Measurements from ENCODE around the gene GSTT4. TPM values are rescaled to one million over a fixed set of nuclear protein-coding genes. Genes with fewer than 3 reads are reported as not detected.

Gene GSTT4
- total and polyA plus RNA-seq, 9 of the 15 experiments (the other 6 are each of a cell fraction or from before 2014, with no cell fraction given) = not detected

- WGBS (ENCODE audit: insufficient coverage, low coverage, missing lambda C conversion rate) = 19% methylated on average over 3 of the region's 3 CpGs
- Histone ChIP-seq H3K36me3 (ENCODE audit: control insufficient read depth, insufficient read depth, low read length) (no peaks in the 10 kb centered on the region), H3K27me3 (ENCODE audit: control insufficient read depth in 2 of 2, insufficient read depth in 2 of 2, low read length in 2 of 2) (no peaks in the 10 kb centered on the region), H3K79me2 (ENCODE audit: control insufficient read depth, insufficient read depth, low read length) (no peaks in the 10 kb centered on the region), H3K4me3 (no peak overlapping the region), H3K4me1 (replicated peaks in 1 of 2; ENCODE audit: control insufficient read depth in 2 of 2, insufficient read depth in 2 of 2, low read length in 2 of 2) (no peaks in the 10 kb centered on the region; a peak in 2 of 5 replicates), H3K9ac (ENCODE audit: insufficient read depth in 1 of 2, low read depth in 2 of 2, low read length in 2 of 2) (no peak overlapping the region), H2AFZ (ENCODE audit: low read depth, low read length) (no peak overlapping the region), H4K20me1 (replicated peaks; ENCODE audit: control insufficient read depth, insufficient read depth, low read length) (no peaks in the 10 kb centered on the region), H3K9me3 (replicated peaks; ENCODE audit: control insufficient read depth, insufficient read depth, low read depth, low read length) (no peaks in the 10 kb centered on the region), H3K4me2 (ENCODE audit: insufficient read depth, low read length) (no peak overlapping the region), H3K27ac (ENCODE audit: extremely low read depth, low read depth, low read length) (no peak overlapping the region), H3K9me1 (ENCODE audit: control insufficient read depth, insufficient read depth, low read length) (no peaks in the 10 kb centered on the region)
- ChIA-PET POLR2A (no interaction called here), CTCF (ENCODE audit: low intra/inter-chr PET ratio) (no interaction called here)
- no peak for ATAC-seq
- no peak for FAIRE-seq
- DNase-seq (ENCODE audit: extremely low read depth in 1 of 4, low spot score in 3 of 4) = no peak
- in situ Hi-C loops (cut with MboI) (no loop called here), intact Hi-C loops (cut with micrococcal nuclease) (no loop called here)
- no TSS peak for BruUV-seq (replicated peaks)
- TF ChIP-seq GATAD2A (IDR thresholded peaks at IDR 0.05) = no peak
- no peak for TF ChIP-seq RCOR1 (IDR thresholded peaks at IDR 0.05; ENCODE audit: borderline replicate concordance in 1 of 2, low read depth in 2 of 2, low read length in 2 of 2)
- no peak for TF ChIP-seq NFIX (CRISPR knock-in tag; IDR thresholded peaks at IDR 0.05; ENCODE audit: low read depth)
- TF ChIP-seq ZNF766 (CRISPR knock-in tag; conservative IDR thresholded peaks at IDR 0.05) = no peak
- no peak for TF ChIP-seq E2F8 (IDR thresholded peaks at IDR 0.05; ENCODE audit: low read depth, partially characterized antibody)
- no peak for TF ChIP-seq ETS2 (tag; IDR thresholded peaks at IDR 0.05; ENCODE audit: borderline replicate concordance, poor library complexity, severe bottlenecking)
- no peak for TF ChIP-seq MIER1 (IDR thresholded peaks at IDR 0.05; ENCODE audit: low read depth)
- no peak for TF ChIP-seq ZNF586 (CRISPR knock-in tag; conservative IDR thresholded peaks at IDR 0.05)
- no peak for TF ChIP-seq CGGBP1 (CRISPR knock-in tag; IDR thresholded peaks at IDR 0.05)
- TF ChIP-seq SNRNP70 (optimal IDR thresholded peaks at IDR 0.05; ENCODE audit: low read depth, low read length) = no peak
- no peak for TF ChIP-seq ZZZ3 (IDR thresholded peaks at IDR 0.05)
- no peak for TF ChIP-seq ZFP91 (CRISPR knock-in tag; IDR thresholded peaks at IDR 0.05)
- TF ChIP-seq WHSC1 (IDR thresholded peaks at IDR 0.05; ENCODE audit: low read length) = no peak
- TF ChIP-seq, protein P1, sequence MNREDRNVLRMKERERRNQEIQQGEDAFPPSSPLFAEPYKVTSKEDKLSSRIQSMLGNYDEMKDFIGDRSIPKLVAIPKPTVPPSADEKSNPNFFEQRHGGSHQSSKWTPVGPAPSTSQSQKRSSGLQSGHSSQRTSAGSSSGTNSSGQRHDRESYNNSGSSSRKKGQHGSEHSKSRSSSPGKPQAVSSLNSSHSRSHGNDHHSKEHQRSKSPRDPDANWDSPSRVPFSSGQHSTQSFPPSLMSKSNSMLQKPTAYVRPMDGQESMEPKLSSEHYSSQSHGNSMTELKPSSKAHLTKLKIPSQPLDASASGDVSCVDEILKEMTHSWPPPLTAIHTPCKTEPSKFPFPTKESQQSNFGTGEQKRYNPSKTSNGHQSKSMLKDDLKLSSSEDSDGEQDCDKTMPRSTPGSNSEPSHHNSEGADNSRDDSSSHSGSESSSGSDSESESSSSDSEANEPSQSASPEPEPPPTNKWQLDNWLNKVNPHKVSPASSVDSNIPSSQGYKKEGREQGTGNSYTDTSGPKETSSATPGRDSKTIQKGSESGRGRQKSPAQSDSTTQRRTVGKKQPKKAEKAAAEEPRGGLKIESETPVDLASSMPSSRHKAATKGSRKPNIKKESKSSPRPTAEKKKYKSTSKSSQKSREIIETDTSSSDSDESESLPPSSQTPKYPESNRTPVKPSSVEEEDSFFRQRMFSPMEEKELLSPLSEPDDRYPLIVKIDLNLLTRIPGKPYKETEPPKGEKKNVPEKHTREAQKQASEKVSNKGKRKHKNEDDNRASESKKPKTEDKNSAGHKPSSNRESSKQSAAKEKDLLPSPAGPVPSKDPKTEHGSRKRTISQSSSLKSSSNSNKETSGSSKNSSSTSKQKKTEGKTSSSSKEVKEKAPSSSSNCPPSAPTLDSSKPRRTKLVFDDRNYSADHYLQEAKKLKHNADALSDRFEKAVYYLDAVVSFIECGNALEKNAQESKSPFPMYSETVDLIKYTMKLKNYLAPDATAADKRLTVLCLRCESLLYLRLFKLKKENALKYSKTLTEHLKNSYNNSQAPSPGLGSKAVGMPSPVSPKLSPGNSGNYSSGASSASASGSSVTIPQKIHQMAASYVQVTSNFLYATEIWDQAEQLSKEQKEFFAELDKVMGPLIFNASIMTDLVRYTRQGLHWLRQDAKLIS (CRISPR knock-in tag; IDR thresholded peaks at IDR 0.05) = no peak
- TF ChIP-seq ESRRA (IDR thresholded peaks at IDR 0.05; ENCODE audit: borderline replicate concordance, low read depth) = no peak
- TF ChIP-seq HIVEP1 (CRISPR knock-in tag; IDR thresholded peaks at IDR 0.05) = no peak
These were observed 8.2 kb downstream of the GSTT4 start for GRCh38 chr22:23997092-23997491.

Measured in K562 (cell line).